H9 (cell line): ENCODE measurements around the gene DHFR2. TPM values are rescaled to one million over a fixed set of nuclear protein-coding genes. Genes with fewer than 3 reads are reported as not detected.

ENCODE experiments used
- DNase-seq: peaks from one replicate; pipeline ENCODE4 v3.0.0-alpha.2; 2017
- H2AFZ ChIP-seq: one replicate; pipeline ENCODE4 v1.6.1; 2013; ENCODE audit warnings: mild to moderate bottlenecking, low read length, control low read depth, moderate library complexity
- H2AK5ac ChIP-seq: 2 replicates; pipeline ENCODE4 v1.6.1; 2013; ENCODE audit warnings: low read length, control low read depth, mixed read lengths; ENCODE audit not compliant: insufficient read length
- H2BK120ac ChIP-seq: one replicate; pipeline ENCODE4 v1.6.1; 2013; ENCODE audit warnings: low read depth, mild to moderate bottlenecking, low read length, control low read depth, inconsistent platforms; ENCODE audit not compliant: poor library complexity, severe bottlenecking
- H2BK12ac ChIP-seq: 2 replicates; pipeline ENCODE4 v1.6.1; 2013; ENCODE audit warnings: low read length, control low read depth, mixed read lengths, low read depth; ENCODE audit not compliant: insufficient read length
- H2BK15ac ChIP-seq: 2 replicates; pipeline ENCODE4 v1.6.1; 2013; ENCODE audit warnings: low read depth, low read length, control low read depth
- H2BK20ac ChIP-seq: one replicate; pipeline ENCODE4 v1.6.1; 2013; ENCODE audit warnings: low read depth, mild to moderate bottlenecking, low read length, control low read depth, inconsistent platforms; ENCODE audit not compliant: poor library complexity, severe bottlenecking
- H2BK5ac ChIP-seq: 2 replicates; pipeline ENCODE4 v1.6.1; 2013; ENCODE audit warnings: low read length, control low read depth, mixed read lengths; ENCODE audit not compliant: insufficient read length
- H3K14ac ChIP-seq: 2 replicates; pipeline ENCODE4 v1.6.1; 2013; ENCODE audit warnings: low read length, control low read depth; ENCODE audit not compliant: insufficient read depth
- H3K18ac ChIP-seq: 2 replicates; pipeline ENCODE4 v1.6.1; 2013; ENCODE audit warnings: low read depth, mild to moderate bottlenecking, mixed read lengths, low read length, control low read depth; ENCODE audit not compliant: insufficient read length
- H3K23ac ChIP-seq: 2 replicates; pipeline ENCODE4 v1.6.1; 2013; ENCODE audit warnings: low read length, control low read depth, mixed read lengths, low read depth; ENCODE audit not compliant: insufficient read length
- H3K23me2 ChIP-seq: 2 replicates; pipeline ENCODE4 v1.6.1; 2013; ENCODE audit warnings: low read depth, mild to moderate bottlenecking, mixed read lengths, low read length, control low read depth; ENCODE audit not compliant: insufficient read length, poor library complexity, severe bottlenecking
- H3K27ac ChIP-seq: 2 replicates; pipeline ENCODE4 v1.5.1; 2013; ENCODE audit warnings: low read length, control low read depth, mixed read lengths, low read depth; ENCODE audit not compliant: insufficient read length
- H3K27me3 ChIP-seq: 2 replicates; pipeline ENCODE4 v1.6.1; 2013; ENCODE audit warnings: low read length, control low read depth, inconsistent platforms; ENCODE audit not compliant: insufficient read depth
- H3K4ac ChIP-seq: 2 replicates; pipeline ENCODE4 v1.6.1; 2013; ENCODE audit warnings: low read depth, mild to moderate bottlenecking, control low read depth, inconsistent platforms, low read length, moderate library complexity
- H3K4me1 ChIP-seq: 2 replicates; pipeline ENCODE4 v1.6.1; 2013; ENCODE audit warnings: low read length, control low read depth, inconsistent platforms; ENCODE audit not compliant: insufficient read depth
- H3K4me2 ChIP-seq: 2 replicates; pipeline ENCODE4 v1.6.1; 2013; ENCODE audit warnings: low read length, control low read depth, mixed read lengths; ENCODE audit not compliant: insufficient read length, insufficient read depth
- H3K56ac ChIP-seq: 2 replicates; pipeline ENCODE4 v1.6.1; 2013; ENCODE audit warnings: low read depth, mild to moderate bottlenecking, mixed read lengths, low read length, control low read depth; ENCODE audit not compliant: insufficient read length
- H3K79me1 ChIP-seq: 2 replicates; pipeline ENCODE4 v1.6.1; 2013; ENCODE audit warnings: low read depth, mild to moderate bottlenecking, moderate library complexity, low read length, control low read depth, inconsistent platforms; ENCODE audit not compliant: insufficient read depth, poor library complexity, severe bottlenecking
- H3K79me2 ChIP-seq: 2 replicates; pipeline ENCODE4 v1.6.1; 2013; ENCODE audit warnings: low read length, control low read depth, inconsistent platforms; ENCODE audit not compliant: insufficient read depth
- H3K9ac ChIP-seq: 2 replicates; pipeline ENCODE4 v1.6.1; 2013; ENCODE audit warnings: low read length, control low read depth, mixed read lengths; ENCODE audit not compliant: insufficient read length; ENCODE audit errors: extremely low read depth
- H3K9me3 ChIP-seq: one replicate; pipeline ENCODE4 v1.6.1; 2013; ENCODE audit warnings: low read depth, low read length, inconsistent platforms; ENCODE audit not compliant: control insufficient read depth
- H3T11ph ChIP-seq: one replicate; pipeline ENCODE4 v1.6.1; 2013; ENCODE audit warnings: mild to moderate bottlenecking, low read length, control low read depth, inconsistent platforms
- H4K20me1 ChIP-seq: one replicate; pipeline ENCODE4 v1.6.1; 2013; ENCODE audit not compliant: control insufficient read depth, insufficient read length, insufficient read depth
- H4K5ac ChIP-seq: 2 replicates; pipeline ENCODE4 v1.6.1; 2013; ENCODE audit warnings: low read depth, mild to moderate bottlenecking, mixed read lengths, low read length, control low read depth; ENCODE audit not compliant: insufficient read length
- H4K8ac ChIP-seq: replicated peaks from 2 replicates; pipeline ENCODE4 v1.6.1; 2013; ENCODE audit warnings: low read length, control low read depth, mixed read lengths, low read depth; ENCODE audit not compliant: insufficient read length
- H4K91ac ChIP-seq: 2 replicates; pipeline ENCODE4 v1.6.1; 2013; ENCODE audit warnings: low read depth, mild to moderate bottlenecking, moderate library complexity, mixed read lengths, low read length, control low read depth; ENCODE audit not compliant: insufficient read length
- H3K27ac Mint-ChIP-seq, 3 experiments: 2 replicates in 2 of 3; 3 replicates in 1 of 3; pipeline ENCODE4 v1.8.0; 2020 to 2021; ENCODE audit warnings: mixed read lengths in 3 of 3, mild to moderate bottlenecking in 1 of 3, moderate library complexity in 1 of 3
- H3K27me3 Mint-ChIP-seq: 2 replicates; pipeline ENCODE4 v1.8.0; 2021; ENCODE audit warnings: low read depth, mild to moderate bottlenecking, moderate library complexity, mixed read lengths
- H3K36me3 Mint-ChIP-seq, 3 experiments: 2 replicates in 2 of 3; 3 replicates in 1 of 3; pipeline ENCODE4 v1.8.0; 2020 to 2021; ENCODE audit warnings: low read depth in 3 of 3, mixed read lengths in 3 of 3; ENCODE audit not compliant: insufficient read depth in 1 of 3
- H3K4me1 Mint-ChIP-seq, 2 experiments: 2 replicates each; pipeline ENCODE4 v1.8.0; 2020; ENCODE audit warnings: mixed read lengths in 2 of 2
- H3K4me3 Mint-ChIP-seq, 2 experiments: 2 replicates in 1 of 2; 3 replicates in 1 of 2; pipeline ENCODE4 v1.8.0; 2020 to 2021; ENCODE audit warnings: mild to moderate bottlenecking in 2 of 2, mixed read lengths in 2 of 2, moderate library complexity in 1 of 2
- H3K9me3 Mint-ChIP-seq, 2 experiments: 2 replicates in 1 of 2; 3 replicates in 1 of 2; pipeline ENCODE4 v1.8.0; 2020; ENCODE audit warnings: mild to moderate bottlenecking in 2 of 2, mixed read lengths in 2 of 2, moderate library complexity in 1 of 2
- WGBS: extraction: QIAGEN DNeasy Blood & Tissue Kit; methylation state at CpG from one replicate; pipeline ENCODE4 v1.1.7; 2013; ENCODE audit warnings: missing lambda C conversion rate, low lambda C conversion rate, mixed read lengths; ENCODE audit not compliant: insufficient read length; ENCODE audit errors: extremely low coverage; 5-methylcytosine and 5-hydroxymethylcytosine counted together
- total RNA-seq: library from RNA; stranded (reverse); gene quantifications from 2 replicates; pipeline ENCODE4 v1.2.1, GENCODE V29; 2021
- TF ChIP-seq, protein P1 (sequence below): fragments of 200-600 bp; sonication (generic); conservative IDR thresholded peaks from 3 replicates; pipeline ENCODE4 v1.8.0; 2021; ENCODE audit warnings: antibody characterized with exemption, mild to moderate bottlenecking

Gene DHFR2
- total RNA-seq, 1 experiment from 2014 or later = 1.6 TPM

DNA sequence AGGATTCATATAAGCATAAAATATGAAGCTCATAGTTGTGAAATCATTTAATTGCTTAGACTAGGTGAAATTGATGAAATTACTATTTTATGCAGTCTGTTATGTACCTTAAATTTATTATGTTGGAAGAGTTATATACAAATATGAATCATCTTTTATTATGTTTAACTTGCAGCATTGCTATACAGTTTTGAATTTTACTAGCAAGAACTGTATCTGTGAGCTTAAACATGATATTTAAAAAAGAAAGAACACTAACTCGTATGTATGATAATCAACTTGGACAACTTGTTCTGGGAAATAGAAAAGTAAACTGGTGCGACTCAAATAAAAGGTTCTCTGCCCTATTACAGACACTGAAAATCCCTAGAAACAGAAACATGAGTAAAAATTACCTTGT, 36.1 kb downstream of the DHFR2 start:
- Mint-ChIP-seq H3K4me3 (no peak overlapping the region), H3K27ac (no peak overlapping the region), H3K9me3 (no peaks in the 10 kb centered on the region), H3K4me1 (peaks cover 4 to 5% of the 10 kb centered on the region in 2 experiments; a peak in 2 of 4 replicates), H3K27me3 (no peaks in the 10 kb centered on the region), H3K36me3 (no peaks in the 10 kb centered on the region)
- Histone ChIP-seq H3K27ac (no peak overlapping the region), H4K5ac (no peak overlapping the region), H3K4ac (no peak overlapping the region), H3T11ph (no peak overlapping the region), H3K23ac (no peak overlapping the region), H3K79me1 (no peaks in the 10 kb centered on the region), H3K4me2 (no peak overlapping the region), H3K23me2 (no peaks in the 10 kb centered on the region), H3K9ac (no peak overlapping the region), H3K56ac (no peak overlapping the region), H2AFZ (no peak overlapping the region), H4K20me1 (no peaks in the 10 kb centered on the region), H3K14ac (no peak overlapping the region), H4K8ac (no peak overlapping the region), H2BK120ac (no peak overlapping the region), H2AK5ac (no peak overlapping the region), H2BK20ac (no peak overlapping the region), H3K18ac (no peak overlapping the region), H2BK15ac (no peak overlapping the region), H2BK5ac (no peak overlapping the region), H2BK12ac (no peak overlapping the region), H3K79me2 (no peaks in the 10 kb centered on the region), H4K91ac (no peak overlapping the region), H3K9me3 (no peaks in the 10 kb centered on the region), H3K27me3 (no peaks in the 10 kb centered on the region), H3K4me1 (no peaks in the 10 kb centered on the region)
- TF ChIP-seq, protein P1, sequence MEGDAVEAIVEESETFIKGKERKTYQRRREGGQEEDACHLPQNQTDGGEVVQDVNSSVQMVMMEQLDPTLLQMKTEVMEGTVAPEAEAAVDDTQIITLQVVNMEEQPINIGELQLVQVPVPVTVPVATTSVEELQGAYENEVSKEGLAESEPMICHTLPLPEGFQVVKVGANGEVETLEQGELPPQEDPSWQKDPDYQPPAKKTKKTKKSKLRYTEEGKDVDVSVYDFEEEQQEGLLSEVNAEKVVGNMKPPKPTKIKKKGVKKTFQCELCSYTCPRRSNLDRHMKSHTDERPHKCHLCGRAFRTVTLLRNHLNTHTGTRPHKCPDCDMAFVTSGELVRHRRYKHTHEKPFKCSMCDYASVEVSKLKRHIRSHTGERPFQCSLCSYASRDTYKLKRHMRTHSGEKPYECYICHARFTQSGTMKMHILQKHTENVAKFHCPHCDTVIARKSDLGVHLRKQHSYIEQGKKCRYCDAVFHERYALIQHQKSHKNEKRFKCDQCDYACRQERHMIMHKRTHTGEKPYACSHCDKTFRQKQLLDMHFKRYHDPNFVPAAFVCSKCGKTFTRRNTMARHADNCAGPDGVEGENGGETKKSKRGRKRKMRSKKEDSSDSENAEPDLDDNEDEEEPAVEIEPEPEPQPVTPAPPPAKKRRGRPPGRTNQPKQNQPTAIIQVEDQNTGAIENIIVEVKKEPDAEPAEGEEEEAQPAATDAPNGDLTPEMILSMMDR = no peak
- no CpG with 5 or more reads among the region's 2 CpGs for WGBS
- DNase-seq = no peak
